Breast epithelium (tissue), 3 donors: Measurements from ENCODE around the gene TSEN54.

ENCODE experiments used
- CTCF ChIP-seq, 3 donors: fragments of 450-650 bp; IDR thresholded peaks; one replicate each; pipeline ENCODE4 v1.5.1; 2016 to 2017; ENCODE audit warnings: antibody characterized with exemption in 3 of 3, mild to moderate bottlenecking in 3 of 3, moderate library complexity in 3 of 3
- POLR2A ChIP-seq: fragments of 450-650 bp; IDR thresholded peaks from one replicate; pipeline ENCODE4 v1.6.1; 2016; ENCODE audit warnings: antibody characterized with exemption, mild to moderate bottlenecking, moderate library complexity
- POLR2AphosphoS5 ChIP-seq, 3 donors: sonication (generic); formaldehyde crosslinking; IDR thresholded peaks; one replicate each; pipeline ENCODE4 v1.6.1; 2017; ENCODE audit warnings: antibody characterized with exemption in 3 of 3

- TF ChIP-seq CTCF (IDR thresholded peaks at IDR 0.05) (no peak), POLR2A (no peak), POLR2AphosphoS5 (IDR thresholded peaks at IDR 0.05) (no peak)
These were observed 15.7 kb upstream of the TSEN54 start for GRCh38 chr17:75500419-75501216.
